Breast epithelium (tissue), 4 donors: ENCODE data around the gene MFAP5. TPM values are rescaled to one million over a fixed set of nuclear protein-coding genes. Genes with fewer than 3 reads are reported as not detected.

ENCODE experiments used
- DNase-seq, 2 donors: peaks; one replicate each; pipeline ENCODE4 v3.0.0-alpha.2; 2019; ENCODE audit warnings: low spot score in 2 of 2
- H3K27ac ChIP-seq, 2 donors: fragments of 200-600 bp; sonication (generic) in 1 of 2; one replicate each; pipeline ENCODE4 v1.5.1; 2016 to 2019; ENCODE audit warnings: mild to moderate bottlenecking in 1 of 2
- H3K27me3 ChIP-seq, 2 donors: fragments of 200-600 bp; sonication (generic) in 1 of 2; one replicate each; pipeline versions ENCODE4 v1.5.1 to v1.6.0; 2017 to 2019; ENCODE audit warnings: control low read depth in 1 of 2, mild to moderate bottlenecking in 1 of 2
- H3K36me3 ChIP-seq: fragments of 200-600 bp; one replicate; pipeline ENCODE4 v1.5.1; 2019
- H3K4me1 ChIP-seq, 2 donors: fragments of 200-600 bp; sonication (generic); one replicate each; pipeline ENCODE4 v1.5.1; 2016 to 2019; ENCODE audit warnings: control low read depth in 1 of 2
- H3K4me3 ChIP-seq, 3 donors: fragments of 200-600 bp; sonication (generic); 1 replicate in 2 of 3; 2 replicates in 1 of 3; pipeline ENCODE4 v1.5.1; 2016 to 2019; ENCODE audit warnings: mild to moderate bottlenecking in 3 of 3, moderate library complexity in 2 of 3
- H3K9me3 ChIP-seq, 2 donors: fragments of 200-600 bp; sonication (generic) in 1 of 2; one replicate each; pipeline ENCODE4 v1.5.1; 2016 to 2019; ENCODE audit warnings: control low read depth in 1 of 2
- CTCF ChIP-seq, 3 donors: fragments of 450-650 bp; IDR thresholded peaks; one replicate each; pipeline ENCODE4 v1.5.1; 2016 to 2017; ENCODE audit warnings: antibody characterized with exemption in 3 of 3, mild to moderate bottlenecking in 3 of 3, moderate library complexity in 3 of 3
- POLR2A ChIP-seq: fragments of 450-650 bp; IDR thresholded peaks from one replicate; pipeline ENCODE4 v1.6.1; 2016; ENCODE audit warnings: antibody characterized with exemption, mild to moderate bottlenecking, moderate library complexity
- POLR2AphosphoS5 ChIP-seq, 3 donors: sonication (generic); formaldehyde crosslinking; IDR thresholded peaks; one replicate each; pipeline ENCODE4 v1.6.1; 2017; ENCODE audit warnings: antibody characterized with exemption in 3 of 3
- intact Hi-C: fragments of 100-400 bp; cut with DNase I; formaldehyde crosslinking; loops from one replicate; pipeline ENCODE4 v1.15.1; 2023; ENCODE audit warnings: low total_unique reads
- total RNA-seq, 3 donors: library from RNA; depleted of rRNA; stranded (reverse); fragments of >200 nt; gene quantifications; one replicate each; pipeline ENCODE4 v1.1.0, GENCODE V29; 2016

MFAP5 gene
- total RNA-seq, 3 donors from 2014 or later: 36.7 to 466 (median 42.0) TPM

GRCh38 chr12:8696442-8697090 is 33.9 kb upstream of the MFAP5 start:
- no peak for DNase-seq
- no peak for TF ChIP-seq CTCF (IDR thresholded peaks at IDR 0.05)
- TF ChIP-seq POLR2AphosphoS5 (IDR thresholded peaks at IDR 0.05): no peak
- no peak for TF ChIP-seq POLR2A
- intact Hi-C loops: no loop called here
- H3K27me3 ChIP-seq: no peaks in the 10 kb centered on the region
- H3K9me3 ChIP-seq: no peaks in the 10 kb centered on the region
- H3K4me1 ChIP-seq: peaks cover 0 to 7% of the 10 kb centered on the region in 2 donors
- H3K4me3 ChIP-seq: peak overlapping the region; percentile 85 to 100 (median 98)
- no peaks in the 10 kb centered on the region for H3K36me3 ChIP-seq
- peak overlapping the region; percentile 96 to 99 for H3K27ac ChIP-seq

GRCh38 chr12:8695116-8695515 is 32.5 kb upstream of the MFAP5 start:
- H3K27ac ChIP-seq: no peak overlapping the region
- TF ChIP-seq CTCF (IDR thresholded peaks at IDR 0.05) (no peak), POLR2AphosphoS5 (IDR thresholded peaks at IDR 0.05) (no peak), POLR2A (no peak)
- no peak for DNase-seq
- no peak overlapping the region for H3K4me3 ChIP-seq
- H3K36me3 ChIP-seq: no peaks in the 10 kb centered on the region
- H3K4me1 ChIP-seq: peaks cover 0 to 7% of the 10 kb centered on the region in 2 donors
- no peaks in the 10 kb centered on the region for H3K9me3 ChIP-seq
- intact Hi-C loops: no loop called here
- H3K27me3 ChIP-seq: no peaks in the 10 kb centered on the region

- H3K4me3 ChIP-seq: no peak overlapping the region
- peak in 1 of 2 donors; percentile 33 for DNase-seq
- no peaks in the 10 kb centered on the region for H3K27me3 ChIP-seq
- H3K4me1 ChIP-seq: peaks cover 0 to 6% of the 10 kb centered on the region in 2 donors
- no peaks in the 10 kb centered on the region for H3K36me3 ChIP-seq
- H3K27ac ChIP-seq: peak overlapping the region; percentile 41 to 50
- no peak for TF ChIP-seq CTCF (IDR thresholded peaks at IDR 0.05)
- no peak for TF ChIP-seq POLR2AphosphoS5 (IDR thresholded peaks at IDR 0.05)
- no peak for TF ChIP-seq POLR2A
- H3K9me3 ChIP-seq: no peaks in the 10 kb centered on the region
- intact Hi-C loops: no loop called here
These were observed 29.9 kb upstream of the MFAP5 start for GRCh38 chr12:8692573-8692972.

GRCh38 chr12:8689681-8690080 is 27.1 kb upstream of the MFAP5 start:
- Histone ChIP-seq H3K27ac (peak overlapping the region in 1 of 2 donors; percentile 11), H3K4me1 (peaks cover 0 to 10% of the 10 kb centered on the region in 2 donors), H3K9me3 (no peaks in the 10 kb centered on the region), H3K4me3 (no peak overlapping the region), H3K36me3 (no peaks in the 10 kb centered on the region), H3K27me3 (no peaks in the 10 kb centered on the region)
- intact Hi-C loops: no loop called here
- no peak for DNase-seq
- TF ChIP-seq POLR2A (no peak), CTCF (IDR thresholded peaks at IDR 0.05) (no peak), POLR2AphosphoS5 (IDR thresholded peaks at IDR 0.05) (no peak)

GRCh38 chr12:8687846-8688601 is 25.4 kb upstream of the MFAP5 start:
- Histone ChIP-seq H3K4me1 (peaks cover 0 to 10% of the 10 kb centered on the region in 2 donors), H3K4me3 (no peak overlapping the region), H3K36me3 (no peaks in the 10 kb centered on the region), H3K27ac (no peak overlapping the region), H3K27me3 (no peaks in the 10 kb centered on the region), H3K9me3 (no peaks in the 10 kb centered on the region)
- TF ChIP-seq POLR2AphosphoS5 (IDR thresholded peaks at IDR 0.05) (peak in 2 of 3 donors; percentile 30 to 36), POLR2A (no peak)
- intact Hi-C loops: no loop called here
- peak in 1 of 2 donors; percentile 64 for DNase-seq
